Measurements from ENCODE around the gene FLVCR1.

FLVCR1 gene

GRCh38 chr1:212915245-212916091, 57.4 kb downstream of the FLVCR1 start:
- peak; percentile 60 for DNase-seq (ENCODE audit: low read depth)
- in situ Hi-C loops (cut with HindIII; ENCODE audit: low sequenced_read_pairs): no loop called here
- peak; percentile 66 for TF ChIP-seq CTCF (IDR thresholded peaks at IDR 0.05; ENCODE audit: low read depth, low read length, missing control alignments)
- H3K4me3 ChIP-seq (ENCODE audit: low read depth, low read length): no peak overlapping the region

GRCh38 chr1:212916481-212917133, 58.5 kb downstream of the FLVCR1 start:
- no peak for DNase-seq (ENCODE audit: low read depth)
- no peak overlapping the region for H3K4me3 ChIP-seq (ENCODE audit: low read depth, low read length)
- no peak for TF ChIP-seq CTCF (IDR thresholded peaks at IDR 0.05; ENCODE audit: low read depth, low read length, missing control alignments)
- in situ Hi-C loops (cut with HindIII; ENCODE audit: low sequenced_read_pairs): no loop called here

- in situ Hi-C loops (cut with HindIII; ENCODE audit: low sequenced_read_pairs): no loop called here
- TF ChIP-seq CTCF (IDR thresholded peaks at IDR 0.05; ENCODE audit: low read depth, low read length, missing control alignments): no peak
- DNase-seq (ENCODE audit: low read depth): no peak
- H3K4me3 ChIP-seq (ENCODE audit: low read depth, low read length): no peak overlapping the region
Measured at GRCh38 chr1:212917134-212917485, 59.0 kb downstream of the FLVCR1 start.

- no peak overlapping the region for H3K4me3 ChIP-seq (ENCODE audit: low read depth, low read length)
- no peak for TF ChIP-seq CTCF (IDR thresholded peaks at IDR 0.05; ENCODE audit: low read depth, low read length, missing control alignments)
- in situ Hi-C loops (cut with HindIII; ENCODE audit: low sequenced_read_pairs): no loop called here
- DNase-seq (ENCODE audit: low read depth): no peak
Measured at GRCh38 chr1:212917858-212918257, 59.8 kb downstream of the FLVCR1 start.

- no peak for DNase-seq (ENCODE audit: low read depth)
- no peak for TF ChIP-seq CTCF (IDR thresholded peaks at IDR 0.05; ENCODE audit: low read depth, low read length, missing control alignments)
- H3K4me3 ChIP-seq (ENCODE audit: low read depth, low read length): no peak overlapping the region
- in situ Hi-C loops (cut with HindIII; ENCODE audit: low sequenced_read_pairs): no loop called here
Measured at GRCh38 chr1:212918824-212919223, 60.7 kb downstream of the FLVCR1 start.

GRCh38 chr1:212920246-212920645, 62.2 kb downstream of the FLVCR1 start:
- no peak for TF ChIP-seq CTCF (IDR thresholded peaks at IDR 0.05; ENCODE audit: low read depth, low read length, missing control alignments)
- H3K4me3 ChIP-seq (ENCODE audit: low read depth, low read length): no peak overlapping the region
- in situ Hi-C loops (cut with HindIII; ENCODE audit: low sequenced_read_pairs): no loop called here
- no peak for DNase-seq (ENCODE audit: low read depth)
